SK-N-MC (cell line): ENCODE results near the gene FXYD2.

Source experiments
- DNase-seq: peaks from one replicate; pipeline ENCODE4 v3.0.0-alpha.2; 2011; ENCODE audit warnings: low read depth, low spot score
- H3K27ac ChIP-seq: fragments of 200-600 bp; sonication (generic); 2 replicates; pipeline ENCODE4 v1.5.1; 2016; ENCODE audit warnings: mixed run types
- H3K36me3 ChIP-seq: fragments of 200-600 bp; sonication (generic); 2 replicates; pipeline ENCODE4 v1.6.1; 2017; ENCODE audit warnings: antibody characterized with exemption, low read length, mixed read lengths; ENCODE audit not compliant: insufficient read depth
- H3K4me3 ChIP-seq: fragments of 200-600 bp; sonication (generic); 2 replicates; pipeline ENCODE4 v1.5.1; 2016
- H3K9ac ChIP-seq: fragments of 200-600 bp; sonication (generic); 2 replicates; pipeline ENCODE4 v1.8.0; 2017; ENCODE audit warnings: mixed run types, mixed read lengths; ENCODE audit not compliant: insufficient read length
- H3K9me3 ChIP-seq: fragments of 200-600 bp; sonication (generic); 2 replicates; pipeline ENCODE4 v1.6.1; 2017; ENCODE audit warnings: low read depth, mild to moderate bottlenecking, antibody characterized with exemption, low read length, moderate library complexity, mixed read lengths
- EZH2 ChIP-seq: fragments of 200-600 bp; sonication (generic); IDR thresholded peaks from one replicate; pipeline ENCODE4 v1.6.1; 2017; ENCODE audit warnings: antibody characterized with exemption
- FOXP2 ChIP-seq: optimal IDR thresholded peaks from 2 replicates; pipeline ENCODE3; 2011; ENCODE audit warnings: mild to moderate bottlenecking, moderate library complexity; ENCODE audit not compliant: insufficient read depth; ENCODE audit errors: extremely low read length, control extremely low read depth
- POLR2AphosphoS5 ChIP-seq: IDR thresholded peaks from 2 replicates; pipeline ENCODE4 v1.6.1; 2012; ENCODE audit warnings: mild to moderate bottlenecking, low read depth, low read length, borderline replicate concordance

The FXYD2 gene

GRCh38 chr11:117833401-117833891, 8.9 kb upstream of the FXYD2 start:
- Histone ChIP-seq H3K9ac (no peak overlapping the region), H3K9me3 (no peaks in the 10 kb centered on the region), H3K36me3 (no peaks in the 10 kb centered on the region), H3K27ac (no peak overlapping the region), H3K4me3 (no peak overlapping the region)
- TF ChIP-seq POLR2AphosphoS5 (no peak), FOXP2 (no peak), EZH2 (no peak)
- no peak for DNase-seq

- TF ChIP-seq EZH2 (no peak), FOXP2 (no peak), POLR2AphosphoS5 (no peak)
- no peak overlapping the region for H3K4me3 ChIP-seq
Observed at GRCh38 chr11:117832511-117832910, 8.0 kb upstream of the FXYD2 start.

GRCh38 chr11:117831661-117832415, 7.3 kb upstream of the FXYD2 start:
- Histone ChIP-seq H3K4me3 (no peak overlapping the region), H3K9ac (no peak overlapping the region), H3K27ac (no peak overlapping the region), H3K9me3 (no peaks in the 10 kb centered on the region), H3K36me3 (no peaks in the 10 kb centered on the region)
- no peak for DNase-seq
- TF ChIP-seq POLR2AphosphoS5, result no peak
- no peak for TF ChIP-seq FOXP2
- no peak for TF ChIP-seq EZH2

More at GRCh38 chr11:117832511-117832910, 8.0 kb upstream of the FXYD2 start:
- Histone ChIP-seq H3K36me3 (no peaks in the 10 kb centered on the region), H3K9ac (no peak overlapping the region), H3K27ac (no peak overlapping the region), H3K9me3 (no peaks in the 10 kb centered on the region)
- no peak for DNase-seq

GRCh38 chr11:117830674-117831351, 6.3 kb upstream of the FXYD2 start:
- TF ChIP-seq FOXP2, result no peak
- TF ChIP-seq POLR2AphosphoS5, result no peak
- TF ChIP-seq EZH2, result no peak
- no peaks in the 10 kb centered on the region for H3K9me3 ChIP-seq
- H3K27ac ChIP-seq, result no peak overlapping the region
- H3K9ac ChIP-seq, result no peak overlapping the region
- H3K4me3 ChIP-seq, result no peak overlapping the region
- H3K36me3 ChIP-seq, result no peaks in the 10 kb centered on the region
- DNase-seq, result no peak

- H3K27ac ChIP-seq, result no peak overlapping the region
- no peak for TF ChIP-seq EZH2
- TF ChIP-seq FOXP2, result no peak
- no peak for TF ChIP-seq POLR2AphosphoS5
- no peaks in the 10 kb centered on the region for H3K36me3 ChIP-seq
- no peak overlapping the region for H3K4me3 ChIP-seq
- DNase-seq, result no peak
- H3K9me3 ChIP-seq, result no peaks in the 10 kb centered on the region
- H3K9ac ChIP-seq, result no peak overlapping the region
Observed at GRCh38 chr11:117830072-117830471, 5.5 kb upstream of the FXYD2 start.

- Histone ChIP-seq H3K4me3 (no peak overlapping the region), H3K9me3 (no peaks in the 10 kb centered on the region), H3K27ac (no peak overlapping the region), H3K9ac (no peak overlapping the region), H3K36me3 (no peaks in the 10 kb centered on the region)
- TF ChIP-seq POLR2AphosphoS5, result no peak
- no peak for TF ChIP-seq FOXP2
- no peak for TF ChIP-seq EZH2
- no peak for DNase-seq
Observed at GRCh38 chr11:117829369-117829725, 4.8 kb upstream of the FXYD2 start.

GRCh38 chr11:117828611-117829368, 4.2 kb upstream of the FXYD2 start:
- TF ChIP-seq POLR2AphosphoS5 (no peak), FOXP2 (no peak), EZH2 (no peak)
- Histone ChIP-seq H3K9me3 (no peaks in the 10 kb centered on the region), H3K4me3 (no peak overlapping the region), H3K27ac (no peak overlapping the region), H3K9ac (no peak overlapping the region), H3K36me3 (no peaks in the 10 kb centered on the region)
- DNase-seq, result no peak
